ENCODE data around the gene PWP1.
"Not testable (repeated sequence)": the region's sequence is repeated elsewhere in the genome, so short reads cannot be mapped to it uniquely, and the experiment has no call there.

PWP1 gene

GRCh38 chr12:107668320-107669098, 17.1 kb upstream of the PWP1 start:
- DNase-seq = no peak

- no peak for DNase-seq
Observed at GRCh38 chr12:107669946-107670345, 15.7 kb upstream of the PWP1 start.

- peak; percentile 39 to 73 (median 46) for DNase-seq
Observed at GRCh38 chr12:107670999-107671643, 14.5 kb upstream of the PWP1 start.

- no peak for DNase-seq
Observed at GRCh38 chr12:107677671-107678070, 7.9 kb upstream of the PWP1 start.

GRCh38 chr12:107679336-107679735, 6.3 kb upstream of the PWP1 start:
- no peak for DNase-seq

- no peak for DNase-seq
Observed at GRCh38 chr12:107681455-107681835, 4.2 kb upstream of the PWP1 start.

- DNase-seq = no peak
Observed at GRCh38 chr12:107681836-107682820, 3.5 kb upstream of the PWP1 start.

GRCh38 chr12:107684029-107684795, 1.4 kb upstream of the PWP1 start:
- DNase-seq = no peak

- DNase-seq = peak; percentile 14 to 47 (median 24)
Observed at GRCh38 chr12:107684990-107685359, 624 bp upstream of the PWP1 start.

GRCh38 chr12:107695772-107696171, 10.2 kb downstream of the PWP1 start:
- DNase-seq = peak in 3 of 4 experiments; percentile 14 to 29 (median 29)

GRCh38 chr12:107702106-107702505, 16.5 kb downstream of the PWP1 start:
- no peak for DNase-seq

GRCh38 chr12:107704041-107704440, 18.4 kb downstream of the PWP1 start:
- DNase-seq = no peak

- not testable (repeated sequence) for DNase-seq
Observed at GRCh38 chr12:107705522-107705921, 19.9 kb downstream of the PWP1 start.

GRCh38 chr12:107715780-107716179, 30.2 kb downstream of the PWP1 start:
- no peak for DNase-seq

GRCh38 chr12:107718606-107719005, 33.0 kb downstream of the PWP1 start:
- no peak for DNase-seq

- DNase-seq = not testable (repeated sequence)
Observed at GRCh38 chr12:107727327-107727726, 41.7 kb downstream of the PWP1 start.

GRCh38 chr12:107727742-107728141, 42.1 kb downstream of the PWP1 start:
- DNase-seq = not testable (repeated sequence)

GRCh38 chr12:107730618-107731341, 45.2 kb downstream of the PWP1 start:
- no peak for DNase-seq

GRCh38 chr12:107731366-107731765, 45.8 kb downstream of the PWP1 start:
- DNase-seq = no peak

- no peak for DNase-seq
Observed at GRCh38 chr12:107732365-107732764, 46.8 kb downstream of the PWP1 start.

GRCh38 chr12:107734139-107734538, 48.5 kb downstream of the PWP1 start:
- no peak for DNase-seq

- no peak for DNase-seq
Observed at GRCh38 chr12:107735763-107736162, 50.2 kb downstream of the PWP1 start.

Measured in suppressor macrophage (primary cell).